Measurements from ENCODE around the gene FUT7.

- TF ChIP-seq, protein P1, sequence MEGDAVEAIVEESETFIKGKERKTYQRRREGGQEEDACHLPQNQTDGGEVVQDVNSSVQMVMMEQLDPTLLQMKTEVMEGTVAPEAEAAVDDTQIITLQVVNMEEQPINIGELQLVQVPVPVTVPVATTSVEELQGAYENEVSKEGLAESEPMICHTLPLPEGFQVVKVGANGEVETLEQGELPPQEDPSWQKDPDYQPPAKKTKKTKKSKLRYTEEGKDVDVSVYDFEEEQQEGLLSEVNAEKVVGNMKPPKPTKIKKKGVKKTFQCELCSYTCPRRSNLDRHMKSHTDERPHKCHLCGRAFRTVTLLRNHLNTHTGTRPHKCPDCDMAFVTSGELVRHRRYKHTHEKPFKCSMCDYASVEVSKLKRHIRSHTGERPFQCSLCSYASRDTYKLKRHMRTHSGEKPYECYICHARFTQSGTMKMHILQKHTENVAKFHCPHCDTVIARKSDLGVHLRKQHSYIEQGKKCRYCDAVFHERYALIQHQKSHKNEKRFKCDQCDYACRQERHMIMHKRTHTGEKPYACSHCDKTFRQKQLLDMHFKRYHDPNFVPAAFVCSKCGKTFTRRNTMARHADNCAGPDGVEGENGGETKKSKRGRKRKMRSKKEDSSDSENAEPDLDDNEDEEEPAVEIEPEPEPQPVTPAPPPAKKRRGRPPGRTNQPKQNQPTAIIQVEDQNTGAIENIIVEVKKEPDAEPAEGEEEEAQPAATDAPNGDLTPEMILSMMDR (IDR thresholded peaks at IDR 0.05), result no peak
- no peak for TF ChIP-seq POLR2A (IDR thresholded peaks at IDR 0.05)
Measured at GRCh38 chr9:137056739-137057415, 25.0 kb upstream of the FUT7 start.
